NB4 (cell line): ENCODE measurements around the gene CALN1.

Source experiments
- DNase-seq: peaks from one replicate; pipeline ENCODE4 v3.0.0; 2010; ENCODE audit warnings: low read depth
- H3K4me3 ChIP-seq: one replicate; pipeline ENCODE4 v1.5.1; 2011; ENCODE audit warnings: mild to moderate bottlenecking, low read depth, low read length, moderate library complexity
- MYC ChIP-seq: IDR thresholded peaks from 2 replicates; pipeline ENCODE4 v1.6.1; 2011; ENCODE audit warnings: low read depth, low read length
- POLR2A ChIP-seq: IDR thresholded peaks from 2 replicates; pipeline ENCODE4 v1.6.1; 2011; ENCODE audit warnings: mild to moderate bottlenecking; ENCODE audit not compliant: insufficient read length; ENCODE audit errors: extremely low read depth
- TF ChIP-seq, protein P1 (sequence below): IDR thresholded peaks from 2 replicates; pipeline ENCODE4 v1.6.1; 2011; ENCODE audit warnings: low read depth, low read length
- TF ChIP-seq, protein P2 (sequence below): IDR thresholded peaks from one replicate; pipeline ENCODE4 v1.5.1; 2012; ENCODE audit warnings: low read depth, low read length

Gene CALN1

DNA sequence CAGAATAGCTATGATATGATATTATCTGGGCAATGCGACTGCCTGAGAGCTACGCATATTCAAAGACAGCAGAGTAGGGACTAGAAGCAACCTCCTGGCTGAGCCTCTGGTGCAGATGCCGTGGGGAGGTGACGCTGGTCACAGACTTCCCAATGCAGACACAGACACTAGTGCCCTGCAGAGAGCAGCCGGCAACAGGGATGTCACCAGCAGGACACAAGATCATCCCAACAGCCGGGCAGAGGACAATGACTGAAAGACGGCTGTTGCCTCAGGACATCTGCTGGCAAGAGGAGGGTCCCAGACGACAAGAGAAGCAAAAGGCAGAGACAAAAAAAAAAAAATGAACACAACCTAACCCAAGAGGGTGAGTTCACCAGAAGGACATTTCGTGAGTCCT lies 104.6 kb downstream of the CALN1 start:
- no peak overlapping the region for H3K4me3 ChIP-seq
- no peak for DNase-seq
- TF ChIP-seq POLR2A (no peak), MYC (no peak)
- TF ChIP-seq, protein P1, sequence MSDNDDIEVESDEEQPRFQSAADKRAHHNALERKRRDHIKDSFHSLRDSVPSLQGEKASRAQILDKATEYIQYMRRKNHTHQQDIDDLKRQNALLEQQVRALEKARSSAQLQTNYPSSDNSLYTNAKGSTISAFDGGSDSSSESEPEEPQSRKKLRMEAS, result no peak

DNA sequence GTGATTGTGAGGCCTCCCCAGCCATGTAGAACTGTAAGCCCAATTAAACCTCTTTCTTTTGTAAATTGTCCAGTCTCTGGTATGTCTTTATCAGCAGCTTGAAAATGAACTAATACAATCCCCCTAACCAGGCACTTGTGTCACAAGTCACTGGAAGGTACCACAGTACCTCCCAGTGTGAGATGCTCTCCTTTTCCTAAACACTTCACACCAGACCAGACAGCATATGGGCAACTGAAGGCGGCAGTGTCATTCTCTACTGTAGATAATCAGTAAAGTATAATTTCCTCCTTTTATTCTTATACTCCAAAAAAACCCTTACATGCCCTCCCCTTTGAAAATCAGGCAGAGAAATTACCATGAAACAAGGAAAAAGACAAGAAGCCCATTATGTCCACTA lies 113.2 kb downstream of the CALN1 start:
- DNase-seq, result no peak
- no peak overlapping the region for H3K4me3 ChIP-seq
- TF ChIP-seq POLR2A (no peak), MYC (no peak)
- TF ChIP-seq, protein P1, result no peak
- TF ChIP-seq, protein P2, sequence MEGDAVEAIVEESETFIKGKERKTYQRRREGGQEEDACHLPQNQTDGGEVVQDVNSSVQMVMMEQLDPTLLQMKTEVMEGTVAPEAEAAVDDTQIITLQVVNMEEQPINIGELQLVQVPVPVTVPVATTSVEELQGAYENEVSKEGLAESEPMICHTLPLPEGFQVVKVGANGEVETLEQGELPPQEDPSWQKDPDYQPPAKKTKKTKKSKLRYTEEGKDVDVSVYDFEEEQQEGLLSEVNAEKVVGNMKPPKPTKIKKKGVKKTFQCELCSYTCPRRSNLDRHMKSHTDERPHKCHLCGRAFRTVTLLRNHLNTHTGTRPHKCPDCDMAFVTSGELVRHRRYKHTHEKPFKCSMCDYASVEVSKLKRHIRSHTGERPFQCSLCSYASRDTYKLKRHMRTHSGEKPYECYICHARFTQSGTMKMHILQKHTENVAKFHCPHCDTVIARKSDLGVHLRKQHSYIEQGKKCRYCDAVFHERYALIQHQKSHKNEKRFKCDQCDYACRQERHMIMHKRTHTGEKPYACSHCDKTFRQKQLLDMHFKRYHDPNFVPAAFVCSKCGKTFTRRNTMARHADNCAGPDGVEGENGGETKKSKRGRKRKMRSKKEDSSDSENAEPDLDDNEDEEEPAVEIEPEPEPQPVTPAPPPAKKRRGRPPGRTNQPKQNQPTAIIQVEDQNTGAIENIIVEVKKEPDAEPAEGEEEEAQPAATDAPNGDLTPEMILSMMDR, result no peak

DNA sequence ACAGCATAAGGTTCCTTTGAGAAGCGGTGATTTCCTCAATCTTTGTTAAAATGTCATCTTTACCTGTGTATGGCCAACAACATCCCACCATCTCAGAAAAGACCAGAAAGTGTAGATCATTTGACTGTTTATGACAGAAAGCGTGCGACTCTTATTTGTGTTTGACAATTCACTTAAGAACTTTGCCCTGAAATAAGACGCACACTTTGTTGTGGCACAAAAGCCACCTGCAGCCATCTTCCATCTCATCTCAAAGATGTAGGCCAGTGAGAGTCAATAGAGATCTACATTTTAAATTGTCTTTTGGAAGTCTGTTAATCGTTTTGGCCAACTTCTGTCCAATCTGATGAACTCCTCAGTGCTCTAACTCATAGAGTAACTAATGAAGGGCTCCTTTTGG lies 114.0 kb downstream of the CALN1 start:
- H3K4me3 ChIP-seq, result no peak overlapping the region
- DNase-seq, result no peak
- TF ChIP-seq, protein P1, result no peak
- no peak for TF ChIP-seq POLR2A
- TF ChIP-seq, protein P2, result no peak
- TF ChIP-seq MYC, result no peak

DNA sequence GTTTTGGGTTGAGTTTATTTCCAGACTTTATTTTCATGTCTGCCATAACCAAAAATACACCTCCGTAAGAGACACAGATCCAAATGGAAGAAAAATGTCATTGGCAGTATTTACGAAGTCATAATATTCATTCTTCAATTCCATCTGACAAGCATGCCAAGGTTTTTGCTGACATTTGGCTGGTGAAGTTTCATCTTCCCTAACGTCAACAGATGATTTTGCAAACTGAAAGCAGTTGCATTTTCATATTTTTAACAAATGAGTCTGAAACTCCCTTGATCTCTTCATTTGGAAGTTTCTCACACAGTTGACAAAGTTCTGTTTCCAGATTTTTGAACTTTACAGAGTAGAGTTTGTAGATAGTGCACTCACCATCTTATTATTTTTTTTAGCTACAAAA lies 114.5 kb downstream of the CALN1 start:
- H3K4me3 ChIP-seq, result no peak overlapping the region
- TF ChIP-seq, protein P1, result no peak
- TF ChIP-seq, protein P2, result no peak
- TF ChIP-seq POLR2A (no peak), MYC (no peak)
- no peak for DNase-seq

DNA sequence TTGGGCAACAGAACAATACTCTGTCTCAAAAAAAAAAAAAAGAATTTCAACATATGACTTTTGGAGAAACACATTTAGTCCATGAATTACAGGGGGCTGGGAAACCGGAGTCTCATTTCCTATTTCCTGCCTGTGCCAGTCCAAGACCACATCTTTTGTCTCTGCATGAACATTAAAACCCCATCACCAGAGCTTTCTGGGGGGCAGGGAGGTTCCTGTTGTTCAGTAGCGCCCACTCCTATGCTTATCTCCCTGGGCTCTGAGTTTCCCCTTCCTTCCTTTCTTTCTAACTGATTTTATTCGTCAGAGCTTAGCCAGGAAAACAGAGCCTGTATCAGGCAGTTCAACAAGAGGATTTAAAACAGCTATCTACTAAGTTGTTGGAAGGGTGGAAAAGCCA lies 119.3 kb downstream of the CALN1 start:
- TF ChIP-seq MYC (no peak), POLR2A (no peak)
- TF ChIP-seq, protein P1, result no peak
- TF ChIP-seq, protein P2, result no peak
- DNase-seq, result no peak
- H3K4me3 ChIP-seq, result no peak overlapping the region

DNA sequence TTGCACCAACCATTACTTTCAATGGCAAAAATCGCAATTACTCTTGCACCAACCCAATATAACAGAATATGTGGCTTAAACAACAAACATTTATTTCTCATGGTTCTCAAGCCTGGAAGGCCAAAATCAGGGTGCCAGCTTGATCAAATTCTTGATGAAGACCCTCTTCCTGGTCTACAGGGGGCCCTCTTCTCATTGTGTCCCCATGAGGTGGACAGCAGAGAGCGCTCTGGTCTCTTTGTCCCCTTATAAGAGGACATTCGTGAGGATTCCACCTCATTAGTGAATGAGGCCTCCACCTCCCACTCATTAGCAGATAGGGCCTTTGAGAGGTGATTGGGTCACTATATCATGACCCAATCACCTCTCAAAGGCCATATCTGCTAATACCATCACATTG lies 120.0 kb downstream of the CALN1 start:
- H3K4me3 ChIP-seq, result no peak overlapping the region
- no peak for DNase-seq
- TF ChIP-seq POLR2A, result no peak
- no peak for TF ChIP-seq MYC
- TF ChIP-seq, protein P2, result no peak
- TF ChIP-seq, protein P1, result no peak
